Pancreas (tissue), 10 donors: Measurements from ENCODE around the gene TMC7. TPM values are rescaled to one million over a fixed set of nuclear protein-coding genes. Genes with fewer than 3 reads are reported as not detected.

ENCODE experiments used
- ATAC-seq, 4 donors: fragments of 200-7000 bp; cut with Tn5 transposase; one replicate each; pipeline versions ENCODE4 v1.8.0 to v1.9.1; 2020; ENCODE audit warnings: mild to moderate bottlenecking in 4 of 4, moderate library complexity in 4 of 4
- DNase-seq, 6 donors: peaks; one replicate each; pipeline ENCODE4 v3.0.0-alpha.2; 2020
- FAIRE-seq: peaks from 2 replicates; lab custom pipeline; 2012; peaks lifted over from hg19 to GRCh38; lab: Jason Lieb, UNC
- H3K27ac ChIP-seq, 4 donors: fragments of 200-600 bp; sonication (generic); 1 replicate in 3 of 4; 2 replicates in 1 of 4; pipeline versions ENCODE4 v1.5.0 to v1.8.0; 2020
- H3K27me3 ChIP-seq, 4 donors: fragments of 200-600 bp; one replicate each; pipeline ENCODE4 v1.8.0; 2021
- H3K36me3 ChIP-seq, 3 donors: fragments of 200-600 bp; sonication (generic) in 1 of 3; one replicate each; pipeline versions ENCODE4 v1.5.0 to v1.8.0; 2020 to 2021
- H3K4me1 ChIP-seq, 3 donors: fragments of 200-600 bp; one replicate each; pipeline ENCODE4 v1.8.0; 2021
- H3K4me3 ChIP-seq, 4 donors: fragments of 200-600 bp; sonication (generic) in 2 of 4; one replicate each; pipeline versions ENCODE4 v1.5.0 to v1.8.0; 2020 to 2021
- H3K9me3 ChIP-seq, 4 donors: fragments of 200-600 bp; one replicate each; pipeline ENCODE4 v1.8.0; 2021
- WGBS, 2 donors: extraction: QIAGEN DNeasy Blood & Tissue Kit; methylation state at CpG; one replicate each; pipeline ENCODE4 v1.1.7; 2013; 5-methylcytosine and 5-hydroxymethylcytosine counted together
- intact Hi-C, 3 donors: fragments of 100-400 bp; cut with DNase I; formaldehyde crosslinking; loops; one replicate each; pipeline versions ENCODE4 v1.11.1 to v1.14.2; 2022
- polyA plus RNA-seq, 2 donors: library from polyadenylated mRNA; stranded (reverse); fragments of 200-250 nt; gene quantifications; one replicate each; pipeline ENCODE4 v1.2.3, GENCODE V29; 2013
- total RNA-seq, 6 donors: library from RNA; stranded (reverse); fragmentation: NEBNext Ultra II Directional in 4 of 6; extraction: Animal tissue kit (Norgen Biotek cat#: 25700) in 4 of 6; gene quantifications; one replicate each; pipeline versions ENCODE4 v1.2.1 to v1.2.4, GENCODE V29; 2021 to 2023
- TF ChIP-seq, protein P1 (sequence below), 4 donors: fragments of 200-600 bp; sonication (generic) in 3 of 4; IDR thresholded peaks; one replicate each; pipeline versions ENCODE4 v1.5.0 to v1.8.0; 2021; ENCODE audit warnings: antibody characterized with exemption in 4 of 4
- donor health status: healthy with polysubstance abuse.
- donor health status: DM: no; HTN: no; CAD: no; lungs with moderate emphysema.
- donor health status: DM: no; HTN: no; CAD: no.
- donor health status: control.
- donor health status: control.
- donor health status: Bipolar disorder and iron deficiency.
- donor health status: DM: yes; HTN: yes; CAD: no.
- donor health status: DM: no; HTN: no; CAD: no.
- donor health status: DM: no; HTN: no; CAD: no.
- donor health status: DM: yes; HTN: yes; CAD: no.

Gene TMC7
- total and polyA plus RNA-seq, 8 donors: 0.20 to 1.1 (median 0.44) TPM

DNA sequence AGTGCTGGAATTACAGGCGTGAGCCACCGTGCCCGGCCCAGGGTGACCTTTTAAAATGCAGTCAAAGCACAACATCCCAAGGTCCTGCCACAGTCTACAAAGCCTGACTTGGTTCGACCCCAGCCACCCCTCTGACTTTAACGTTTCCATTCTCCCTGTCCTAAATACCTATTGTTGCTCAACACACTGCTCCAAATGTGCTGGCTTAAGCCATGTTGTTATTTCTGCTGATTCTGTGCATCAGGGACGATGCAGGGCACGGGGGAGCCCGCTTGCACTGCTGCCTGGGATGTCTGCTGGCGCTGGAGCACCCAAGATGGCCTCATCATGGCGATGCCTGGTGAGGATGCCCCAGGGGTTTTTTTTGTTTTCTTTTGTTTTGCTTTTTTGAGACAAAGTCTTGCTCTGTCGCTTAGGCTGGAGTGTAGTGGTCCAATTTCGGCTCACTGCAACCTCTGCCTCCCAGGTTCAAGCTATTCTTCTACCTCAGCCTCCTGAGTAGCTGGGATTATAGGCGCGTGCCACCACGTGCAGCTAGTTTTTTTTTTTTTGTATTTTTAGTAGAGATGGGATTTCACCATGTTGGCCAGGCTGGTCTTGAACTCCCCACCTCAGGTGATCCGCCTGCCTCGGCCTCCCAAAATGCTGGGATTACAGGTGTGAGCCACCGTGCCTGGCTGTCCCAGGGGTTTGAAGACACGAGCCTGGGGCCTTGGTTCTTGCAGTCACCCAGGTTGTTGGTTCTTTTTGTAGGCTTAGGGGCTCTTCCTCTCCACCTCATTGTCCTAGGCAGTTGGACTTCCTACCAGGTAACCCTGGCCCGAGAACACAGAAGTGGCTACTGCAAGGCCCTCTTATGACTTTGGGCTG, 22.9 kb downstream of the TMC7 start:
- Histone ChIP-seq H3K27ac (no peak overlapping the region), H3K27me3 (no peaks in the 10 kb centered on the region), H3K4me3 (no peak overlapping the region), H3K36me3 (no peaks in the 10 kb centered on the region), H3K4me1 (no peaks in the 10 kb centered on the region), H3K9me3 (no peaks in the 10 kb centered on the region)
- FAIRE-seq: no peak
- TF ChIP-seq, protein P1, sequence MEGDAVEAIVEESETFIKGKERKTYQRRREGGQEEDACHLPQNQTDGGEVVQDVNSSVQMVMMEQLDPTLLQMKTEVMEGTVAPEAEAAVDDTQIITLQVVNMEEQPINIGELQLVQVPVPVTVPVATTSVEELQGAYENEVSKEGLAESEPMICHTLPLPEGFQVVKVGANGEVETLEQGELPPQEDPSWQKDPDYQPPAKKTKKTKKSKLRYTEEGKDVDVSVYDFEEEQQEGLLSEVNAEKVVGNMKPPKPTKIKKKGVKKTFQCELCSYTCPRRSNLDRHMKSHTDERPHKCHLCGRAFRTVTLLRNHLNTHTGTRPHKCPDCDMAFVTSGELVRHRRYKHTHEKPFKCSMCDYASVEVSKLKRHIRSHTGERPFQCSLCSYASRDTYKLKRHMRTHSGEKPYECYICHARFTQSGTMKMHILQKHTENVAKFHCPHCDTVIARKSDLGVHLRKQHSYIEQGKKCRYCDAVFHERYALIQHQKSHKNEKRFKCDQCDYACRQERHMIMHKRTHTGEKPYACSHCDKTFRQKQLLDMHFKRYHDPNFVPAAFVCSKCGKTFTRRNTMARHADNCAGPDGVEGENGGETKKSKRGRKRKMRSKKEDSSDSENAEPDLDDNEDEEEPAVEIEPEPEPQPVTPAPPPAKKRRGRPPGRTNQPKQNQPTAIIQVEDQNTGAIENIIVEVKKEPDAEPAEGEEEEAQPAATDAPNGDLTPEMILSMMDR (IDR thresholded peaks at IDR 0.05): no peak
- ATAC-seq: no peak
- WGBS, 2 donors: 76 to 88% methylated on average over 20 of the region's 20 CpGs
- intact Hi-C loops: no loop called here
- no peak for DNase-seq

DNA sequence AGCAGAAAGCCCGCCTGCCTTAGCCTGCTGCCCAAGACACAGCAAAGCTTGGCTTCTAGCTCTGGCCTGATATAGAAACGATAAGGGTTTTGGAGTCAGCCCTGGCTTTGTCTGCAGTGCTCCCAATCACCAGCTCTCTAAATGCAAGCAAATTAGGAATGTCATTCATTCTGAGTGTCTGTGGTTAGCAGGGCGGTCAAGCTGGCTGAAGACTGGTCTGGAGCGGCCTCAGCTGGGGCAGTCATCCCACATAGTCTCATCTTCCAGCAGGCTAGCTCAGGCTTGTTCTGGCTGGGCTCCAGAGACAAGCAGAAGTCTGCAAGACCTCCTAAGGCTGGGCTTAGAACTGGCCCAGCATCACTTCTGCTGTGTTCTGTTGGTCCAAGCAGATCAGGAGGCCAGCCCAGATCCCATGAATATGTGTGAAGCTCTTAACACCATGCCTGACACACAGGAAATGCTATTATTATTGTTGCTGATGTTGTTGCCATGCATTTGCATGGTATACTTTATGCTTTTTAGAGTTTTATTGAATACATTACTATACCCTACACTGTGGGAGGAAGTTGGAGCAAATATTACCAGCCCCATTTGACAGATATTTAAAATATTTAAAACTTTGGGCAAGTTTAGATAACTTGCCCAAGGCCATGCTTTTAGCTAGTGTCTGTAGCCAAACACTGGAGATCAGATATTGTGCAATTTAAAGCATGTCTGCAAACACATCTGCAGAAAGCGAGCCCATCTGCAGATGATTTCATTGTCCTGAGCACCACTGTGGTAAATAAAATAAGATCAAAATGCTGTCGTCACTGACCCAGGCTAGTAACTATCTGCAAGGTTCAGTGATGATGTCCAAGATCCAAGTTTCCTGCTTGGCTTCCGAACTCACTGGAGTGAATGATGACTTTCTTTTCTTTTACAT, 24.8 kb downstream of the TMC7 start:
- Histone ChIP-seq H3K27me3 (no peaks in the 10 kb centered on the region), H3K4me1 (no peaks in the 10 kb centered on the region), H3K9me3 (no peaks in the 10 kb centered on the region), H3K27ac (no peak overlapping the region), H3K36me3 (no peaks in the 10 kb centered on the region), H3K4me3 (no peak overlapping the region)
- TF ChIP-seq, protein P1 (IDR thresholded peaks at IDR 0.05): no peak
- whole genome bisulfite sequencing, 2 donors: 71 to 76% methylated on average over 7 of the region's 7 CpGs
- no peak for FAIRE-seq
- DNase-seq: no peak
- no peak for ATAC-seq
- intact Hi-C loops: no loop called here

DNA sequence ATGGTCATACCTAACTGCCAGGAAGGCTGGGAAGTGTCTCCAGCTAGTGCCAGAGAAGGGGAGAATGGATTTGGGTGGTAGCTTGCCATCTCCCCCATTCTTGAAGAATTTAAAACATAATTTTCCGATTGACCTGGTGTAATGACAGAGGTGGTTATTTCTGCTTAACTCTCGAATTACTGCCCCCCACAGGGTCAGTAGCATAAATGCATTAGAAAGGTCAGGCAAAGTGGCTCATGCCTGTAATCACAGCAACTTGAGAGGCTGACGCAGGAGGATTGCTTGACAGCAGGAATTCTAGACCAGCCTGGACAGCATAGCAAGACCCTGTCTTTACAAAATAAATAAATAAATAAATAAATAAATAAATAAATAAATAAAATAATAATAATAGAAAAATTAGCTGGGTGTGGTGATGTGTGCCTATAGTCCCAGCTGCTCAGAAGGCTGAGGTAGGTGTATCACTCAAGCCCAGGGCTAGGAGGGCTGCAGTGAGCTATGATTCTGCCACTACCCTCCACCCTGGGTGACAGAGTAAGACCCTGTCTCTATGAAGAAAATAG, 27.5 kb downstream of the TMC7 start:
- Histone ChIP-seq H3K27me3 (no peaks in the 10 kb centered on the region), H3K36me3 (no peaks in the 10 kb centered on the region), H3K4me3 (no peak overlapping the region), H3K4me1 (no peaks in the 10 kb centered on the region), H3K27ac (no peak overlapping the region), H3K9me3 (no peaks in the 10 kb centered on the region)
- no peak for ATAC-seq
- no peak for DNase-seq
- intact Hi-C loops: no loop called here
- TF ChIP-seq, protein P1 (IDR thresholded peaks at IDR 0.05): no peak
- WGBS, 2 donors: 59 to 64% methylated on average over 3 of the region's 3 CpGs
- no peak for FAIRE-seq

DNA sequence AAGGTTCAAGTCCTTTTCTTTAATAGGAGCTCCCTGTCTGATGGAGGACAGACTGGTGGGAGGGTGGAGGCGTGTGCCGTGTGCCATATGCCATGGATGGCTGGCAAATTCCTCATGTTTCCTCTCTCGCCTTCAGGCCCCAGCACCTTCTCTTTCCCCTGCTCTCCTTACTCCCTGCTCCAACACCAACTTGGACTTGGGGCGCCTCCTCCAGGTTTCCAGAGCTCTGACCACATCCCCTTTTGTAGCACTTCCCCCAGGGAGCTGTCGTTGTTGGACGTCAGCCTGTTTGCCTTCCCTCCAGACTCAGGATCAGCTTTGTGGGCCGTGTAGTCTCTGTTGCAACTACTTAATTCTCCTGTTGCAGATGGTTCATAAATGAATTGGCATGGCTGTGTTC, 30.7 kb downstream of the TMC7 start:
- no peak for FAIRE-seq
- H3K27me3 ChIP-seq: no peaks in the 10 kb centered on the region
- TF ChIP-seq, protein P1 (IDR thresholded peaks at IDR 0.05): no peak
- 64 to 65% methylated on average over 7 of the region's 7 CpGs for WGBS, 2 donors
- no peaks in the 10 kb centered on the region for H3K36me3 ChIP-seq
- H3K27ac ChIP-seq: no peak overlapping the region
- peak in 1 of 4 donors; percentile 43 for ATAC-seq
- no peak for DNase-seq
- no peaks in the 10 kb centered on the region for H3K9me3 ChIP-seq
- no peak overlapping the region for H3K4me3 ChIP-seq
- intact Hi-C loops: no loop called here
- H3K4me1 ChIP-seq: no peaks in the 10 kb centered on the region
